ENCODE data around the gene ITGB1BP1. TPM values are rescaled to one million over a fixed set of nuclear protein-coding genes. Genes with fewer than 3 reads are reported as not detected.

The ITGB1BP1 gene, protein sequence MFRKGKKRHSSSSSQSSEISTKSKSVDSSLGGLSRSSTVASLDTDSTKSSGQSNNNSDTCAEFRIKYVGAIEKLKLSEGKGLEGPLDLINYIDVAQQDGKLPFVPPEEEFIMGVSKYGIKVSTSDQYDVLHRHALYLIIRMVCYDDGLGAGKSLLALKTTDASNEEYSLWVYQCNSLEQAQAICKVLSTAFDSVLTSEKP
- total RNA-seq (2014; rRNA removed; shearing (Covaris generic)) (51.9 and 54.0 TPM in 2 replicates), total RNA-seq (2022) (102 and 105 TPM in 2 replicates), Bru-seq, nascent RNA (percentile 80 among the genes with signal in this experiment), BruChase-seq, experiment 1, labeled RNA remaining after a 6-hour chase (percentile 90 among the genes with signal in this experiment), BruChase-seq, experiment 2, labeled RNA remaining after a 2-hour chase (percentile 88 among the genes with signal in this experiment)
- long read RNA-seq, full-length matches to known transcripts = 57 of 111 reads
- long read RNA-seq, partial matches to known transcripts = 6 of 111 reads
- long read RNA-seq, other reads (novel, unspliced or antisense) = 48 of 111 reads

DNA sequence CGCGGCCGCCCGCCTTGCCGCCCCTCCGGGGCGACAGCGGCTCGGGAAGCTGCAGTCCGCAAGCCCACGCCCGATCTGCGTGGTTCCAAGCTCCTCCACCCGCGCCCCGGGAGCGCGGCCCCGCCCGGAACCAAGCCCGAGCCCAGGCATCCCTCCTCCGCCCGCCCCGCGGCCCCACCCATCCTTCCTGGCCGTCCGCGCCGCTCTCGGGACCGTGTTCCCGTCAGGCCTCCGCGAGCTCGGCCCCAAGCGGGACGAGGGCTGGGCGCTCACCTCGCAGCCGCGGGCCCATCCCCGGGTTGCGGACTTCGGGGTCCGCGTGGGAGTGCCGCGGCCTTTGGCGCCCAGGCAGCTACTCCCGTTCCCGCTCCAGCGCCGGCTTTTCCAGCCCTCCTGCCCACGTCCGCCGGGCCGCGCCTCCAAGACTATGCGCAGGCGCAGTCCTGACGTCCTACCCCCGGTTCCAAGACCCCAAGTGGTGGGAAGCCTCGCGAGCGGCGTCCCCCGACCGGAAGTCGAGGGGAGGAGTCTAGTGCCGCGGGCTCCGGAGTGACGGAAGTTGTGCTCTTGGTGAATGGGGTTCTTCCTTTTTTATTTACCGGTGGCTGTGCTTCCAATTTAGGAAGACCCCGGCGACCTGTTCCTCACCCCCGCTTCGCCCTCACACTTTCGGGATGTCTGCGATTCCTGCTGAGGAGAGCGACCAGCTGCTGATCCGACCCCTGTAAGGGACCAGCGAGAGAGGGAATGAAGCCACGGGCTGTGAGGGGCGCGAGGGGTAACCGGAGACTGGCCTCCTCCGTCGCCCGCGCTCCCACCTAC lies at the start of gene ITGB1BP1, which contains the start of gene CPSF3:
Gene ITGB1BP1, minus strand, starts transcription at position 429 of the 822 bp plus-strand sequence. CDS start 4,831 bp downstream, outside the sequence.
Gene CPSF3, plus strand, starts transcription at position 555 of the 822 bp plus-strand sequence. Its CDS starts 120 bp downstream, at position 675.
- ChIA-PET POLR2A (interaction anchor here (0.6 to 1.4 kb wide), 6 partner anchors 8 to 420 kb away, joined by 3 to 5 read pairs (median 3); partner anchors contain the start of genes TAF1B and YWHAQ), CTCF (ENCODE audit: unreplicated experiment) (interaction anchor here (1.2 kb wide), 1 partner anchor 133 kb away, joined by 4 read pairs; no protein-coding TSS in a partner anchor)
- H2AFZ ChIP-seq (ENCODE audit: low read length) = peak within 1 kb of the TSS; percentile 73
- H3K4me3 ChIP-seq (ENCODE audit: low read depth, low read length, poor library complexity, severe bottlenecking) = peak within 1 kb of the TSS; percentile 76
- H3K36me3 ChIP-seq (ENCODE audit: insufficient read depth, low read length) = peaks cover 27% of the 10 kb centered on the region
- intact Hi-C loops (cut with micrococcal nuclease; ENCODE audit: unreplicated experiment) = loop anchor here (1.0 to 5.0 kb wide), 5 partner anchors 51 to 419 kb away; partner anchors contain the start of genes ADAM17, TAF1B and YWHAQ
- BruUV-seq (replicated peaks) = no TSS peak
- TF ChIP-seq, protein P1, sequence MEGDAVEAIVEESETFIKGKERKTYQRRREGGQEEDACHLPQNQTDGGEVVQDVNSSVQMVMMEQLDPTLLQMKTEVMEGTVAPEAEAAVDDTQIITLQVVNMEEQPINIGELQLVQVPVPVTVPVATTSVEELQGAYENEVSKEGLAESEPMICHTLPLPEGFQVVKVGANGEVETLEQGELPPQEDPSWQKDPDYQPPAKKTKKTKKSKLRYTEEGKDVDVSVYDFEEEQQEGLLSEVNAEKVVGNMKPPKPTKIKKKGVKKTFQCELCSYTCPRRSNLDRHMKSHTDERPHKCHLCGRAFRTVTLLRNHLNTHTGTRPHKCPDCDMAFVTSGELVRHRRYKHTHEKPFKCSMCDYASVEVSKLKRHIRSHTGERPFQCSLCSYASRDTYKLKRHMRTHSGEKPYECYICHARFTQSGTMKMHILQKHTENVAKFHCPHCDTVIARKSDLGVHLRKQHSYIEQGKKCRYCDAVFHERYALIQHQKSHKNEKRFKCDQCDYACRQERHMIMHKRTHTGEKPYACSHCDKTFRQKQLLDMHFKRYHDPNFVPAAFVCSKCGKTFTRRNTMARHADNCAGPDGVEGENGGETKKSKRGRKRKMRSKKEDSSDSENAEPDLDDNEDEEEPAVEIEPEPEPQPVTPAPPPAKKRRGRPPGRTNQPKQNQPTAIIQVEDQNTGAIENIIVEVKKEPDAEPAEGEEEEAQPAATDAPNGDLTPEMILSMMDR (conservative IDR thresholded peaks at IDR 0.05; ENCODE audit: low read length) = no peak
- no peak for TF ChIP-seq EZH2phosphoT487 (IDR thresholded peaks at IDR 0.05; ENCODE audit: borderline replicate concordance, low read depth, low read length)
- peak; percentile 99 for DNase-seq (ENCODE audit: low spot score)
- H3K9me2 ChIP-seq (ENCODE audit: insufficient read depth, low read length) = no peaks in the 10 kb centered on the region
- H3K9me3 ChIP-seq (ENCODE audit: low read length) = no peaks in the 10 kb centered on the region
- H3K4me1 ChIP-seq (ENCODE audit: insufficient read depth, low read length, poor library complexity, severe bottlenecking) = peaks cover 25% of the 10 kb centered on the region
- peak within 1 kb of the TSS; percentile 95 for H3K4me2 ChIP-seq (ENCODE audit: low read length)
- H3K79me2 ChIP-seq (ENCODE audit: insufficient read depth, low read depth, low read length) = peaks cover 75% of the 10 kb centered on the region
- H4K20me1 ChIP-seq (ENCODE audit: insufficient read depth, low read length) = peaks cover 4% of the 10 kb centered on the region; the same call in 1 of the 2 replicates
- H3K27ac ChIP-seq (ENCODE audit: low read depth, low read length, poor library complexity, severe bottlenecking) = peak within 1 kb of the TSS; percentile 74

DNA sequence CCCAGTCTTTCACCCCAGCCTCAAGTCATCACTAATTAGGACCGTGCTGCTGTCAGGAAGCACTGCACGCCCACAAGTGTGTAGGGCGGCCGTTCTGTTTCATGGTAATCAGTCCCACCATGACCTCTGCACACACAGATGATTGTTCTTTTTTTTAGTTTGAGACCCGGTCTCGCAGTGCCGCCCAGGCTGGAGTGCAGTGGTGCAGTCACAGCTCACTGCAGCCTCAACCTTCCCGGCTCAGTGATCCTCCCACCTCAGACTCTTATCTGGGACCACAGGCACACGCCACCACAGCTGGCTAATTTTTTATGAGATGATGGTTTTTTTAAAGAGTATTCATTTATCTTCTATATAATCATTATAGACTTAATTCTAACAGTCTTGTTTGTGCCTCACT lies 49.2 kb upstream of the ITGB1BP1 start:
- H3K9me2 ChIP-seq (ENCODE audit: insufficient read depth, low read length) = no peaks in the 10 kb centered on the region
- CTCF ChIA-PET (ENCODE audit: unreplicated experiment) = no interaction called here
- no peaks in the 10 kb centered on the region for H3K4me1 ChIP-seq (ENCODE audit: insufficient read depth, low read length, poor library complexity, severe bottlenecking)
- H3K4me3 ChIP-seq (ENCODE audit: low read depth, low read length, poor library complexity, severe bottlenecking) = no peak overlapping the region
- BruUV-seq (replicated peaks) = no TSS peak
- POLR2A ChIA-PET = interaction anchor here (0.6 to 2.2 kb wide), 3 partner anchors 13 to 48 kb away, joined by 3 to 8 read pairs (median 3); no protein-coding TSS in a partner anchor
- peaks cover 61% of the 10 kb centered on the region for H3K36me3 ChIP-seq (ENCODE audit: insufficient read depth, low read length)
- H3K79me2 ChIP-seq (ENCODE audit: insufficient read depth, low read depth, low read length) = no peaks in the 10 kb centered on the region
- H3K9me3 ChIP-seq (ENCODE audit: low read length) = no peaks in the 10 kb centered on the region
- no peak overlapping the region for H2AFZ ChIP-seq (ENCODE audit: low read length)
- DNase-seq (ENCODE audit: low spot score) = no peak
- no peak overlapping the region for H3K27ac ChIP-seq (ENCODE audit: low read depth, low read length, poor library complexity, severe bottlenecking)
- intact Hi-C loops (cut with micrococcal nuclease; ENCODE audit: unreplicated experiment) = no loop called here
- H3K4me2 ChIP-seq (ENCODE audit: low read length) = no peak overlapping the region
- H4K20me1 ChIP-seq (ENCODE audit: insufficient read depth, low read length) = no peaks in the 10 kb centered on the region
- no peak for TF ChIP-seq EZH2phosphoT487 (IDR thresholded peaks at IDR 0.05; ENCODE audit: borderline replicate concordance, low read depth, low read length)
- TF ChIP-seq, protein P1 (conservative IDR thresholded peaks at IDR 0.05; ENCODE audit: low read length) = no peak

Data from OCI-LY7 (cell line).